HG03442 (cell line): ENCODE results near the gene CFAP299.
"Not testable (repeated sequence)": the region's sequence is repeated elsewhere in the genome, so short reads cannot be mapped to it uniquely, and the experiment has no call there.

Source experiments
- ATAC-seq: cut with Tn5 transposase; IDR thresholded peaks from one replicate; pipeline ENCODE4 v1.9.1; 2021; ENCODE audit warnings: mild to moderate bottlenecking, moderate library complexity; ENCODE audit not compliant: unreplicated experiment

CFAP299 gene

DNA sequence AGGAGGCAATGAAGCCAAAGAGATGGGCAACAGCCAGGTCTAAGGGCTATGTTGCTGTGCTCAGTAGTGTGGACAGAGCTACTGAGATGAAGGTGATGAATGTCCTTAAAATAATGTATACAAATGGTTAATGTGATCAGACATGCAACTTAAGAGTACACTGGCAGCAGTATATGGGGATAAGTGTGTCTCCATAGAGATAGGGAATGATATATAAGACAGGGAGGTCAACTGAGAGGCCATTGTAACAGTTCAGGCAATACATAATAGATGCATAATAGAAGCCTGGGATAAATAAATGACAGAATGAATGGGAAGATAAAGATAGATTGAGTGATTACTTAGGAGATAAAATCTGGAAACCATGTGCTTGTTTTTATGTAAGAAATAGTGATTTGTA is 250.0 kb downstream of the CFAP299 start:
- ATAC-seq: no peak

DNA sequence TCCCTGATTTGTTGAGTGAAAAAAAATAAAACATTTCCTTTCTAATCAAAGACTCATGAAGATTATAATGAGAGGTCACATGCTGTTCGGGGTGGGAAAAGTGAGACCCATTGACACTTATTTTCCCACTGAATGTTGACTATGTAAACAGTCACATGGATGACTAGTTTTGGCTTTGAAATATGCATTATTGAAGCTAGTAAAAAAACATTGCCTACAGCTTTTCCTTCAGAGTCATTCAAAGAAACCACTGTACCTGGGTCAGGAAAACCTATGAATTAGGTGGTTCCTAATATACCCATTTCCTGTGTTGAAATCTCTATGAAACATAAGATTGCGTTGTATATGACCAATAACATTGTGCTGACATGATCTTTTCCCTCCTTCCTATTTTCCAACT is 251.2 kb downstream of the CFAP299 start:
- no peak for ATAC-seq

DNA sequence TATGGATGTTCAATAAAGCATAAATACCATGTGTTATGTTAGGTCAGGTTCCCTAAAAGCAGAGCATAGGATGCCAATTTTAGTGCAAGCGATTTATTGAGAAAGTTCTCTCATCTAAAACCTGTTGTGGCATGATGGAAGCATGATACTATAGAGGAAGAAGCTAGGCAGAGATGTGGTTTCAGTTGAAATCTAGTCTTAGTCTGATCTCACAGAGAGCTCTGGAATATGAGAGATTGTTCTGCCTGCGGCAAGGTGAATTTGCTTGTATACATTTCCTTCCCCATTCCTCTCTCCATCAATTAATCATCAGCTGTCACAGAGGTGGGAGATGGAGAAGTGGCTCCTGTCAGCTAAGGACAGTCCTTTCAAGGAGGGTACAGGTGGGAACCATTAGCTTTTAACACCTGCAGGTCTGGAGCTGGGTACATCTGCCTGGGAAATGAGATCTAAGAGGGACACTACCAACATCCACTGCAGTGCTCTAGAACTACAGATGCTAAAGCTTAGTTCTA is 252.4 kb downstream of the CFAP299 start:
- ATAC-seq: no peak

DNA sequence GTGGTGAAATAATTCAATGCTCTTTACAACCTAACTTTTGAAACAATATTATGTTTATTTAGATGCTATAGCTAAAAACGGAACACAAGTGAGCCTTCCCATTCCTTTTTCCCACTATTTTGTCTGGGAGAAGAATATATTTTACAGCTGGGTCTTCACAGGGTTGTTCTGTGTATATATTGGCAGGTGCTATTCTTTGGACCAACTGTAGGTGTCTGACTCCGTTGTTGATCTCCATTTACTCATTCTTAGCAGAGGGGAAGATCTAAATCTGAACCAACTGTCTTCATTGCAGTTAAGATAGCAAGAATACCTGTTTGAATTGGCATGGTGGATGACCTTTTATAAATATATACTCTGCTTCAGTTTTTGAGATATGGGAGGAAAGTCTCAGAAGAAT is 257.4 kb downstream of the CFAP299 start:
- ATAC-seq: peak; percentile 90

DNA sequence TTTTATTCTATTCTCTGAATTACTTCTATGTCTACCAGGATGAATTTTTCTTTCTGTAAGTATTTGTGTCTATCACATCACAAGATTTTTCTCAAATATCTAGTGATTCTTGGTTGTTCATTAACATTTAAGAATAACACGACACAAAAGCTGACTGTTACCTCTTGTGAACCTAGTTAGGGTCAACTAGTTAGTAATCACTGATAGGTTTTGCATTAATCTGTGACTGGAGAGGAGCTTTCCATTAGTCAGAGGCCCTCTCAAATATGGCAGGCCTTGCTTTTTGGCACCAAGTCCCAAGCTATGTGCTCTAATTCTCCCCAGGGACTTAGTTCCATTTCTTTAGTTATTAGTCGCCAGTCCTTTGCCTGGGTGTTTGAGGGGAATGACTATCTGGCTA is 259.2 kb downstream of the CFAP299 start:
- ATAC-seq: no peak

DNA sequence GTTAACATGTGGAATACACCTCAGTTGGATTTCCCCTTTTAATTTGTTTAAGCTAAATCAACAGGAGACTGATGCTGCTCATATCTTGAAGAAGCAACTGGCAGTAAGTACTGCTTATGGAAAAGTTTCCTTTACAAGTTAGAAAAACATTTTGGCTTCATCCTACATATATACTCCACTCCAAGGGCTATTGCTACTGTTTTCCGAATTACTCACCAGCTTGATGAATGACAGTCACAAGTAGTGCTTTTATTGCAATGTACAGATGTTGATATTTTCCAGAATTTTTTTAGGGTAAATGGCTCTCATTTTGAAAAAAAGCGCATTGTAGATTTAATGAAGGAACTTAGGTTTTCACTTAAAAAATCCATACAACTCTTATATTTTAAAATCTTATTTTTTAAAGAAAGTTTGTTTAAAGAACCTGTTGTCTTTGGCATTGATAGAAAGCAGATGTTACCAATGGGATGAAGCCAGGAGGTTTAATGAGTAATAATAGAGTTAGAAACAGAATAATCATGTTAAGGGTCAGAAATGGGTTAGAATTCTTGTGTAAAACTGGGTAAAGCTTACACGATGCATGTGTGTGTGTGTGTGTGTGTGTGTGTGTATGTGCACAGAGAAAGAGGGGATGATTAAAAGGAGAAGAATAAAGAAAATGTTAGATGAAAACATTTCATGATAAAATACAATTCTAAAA is 272.9 kb downstream of the CFAP299 start:
- no peak for ATAC-seq

DNA sequence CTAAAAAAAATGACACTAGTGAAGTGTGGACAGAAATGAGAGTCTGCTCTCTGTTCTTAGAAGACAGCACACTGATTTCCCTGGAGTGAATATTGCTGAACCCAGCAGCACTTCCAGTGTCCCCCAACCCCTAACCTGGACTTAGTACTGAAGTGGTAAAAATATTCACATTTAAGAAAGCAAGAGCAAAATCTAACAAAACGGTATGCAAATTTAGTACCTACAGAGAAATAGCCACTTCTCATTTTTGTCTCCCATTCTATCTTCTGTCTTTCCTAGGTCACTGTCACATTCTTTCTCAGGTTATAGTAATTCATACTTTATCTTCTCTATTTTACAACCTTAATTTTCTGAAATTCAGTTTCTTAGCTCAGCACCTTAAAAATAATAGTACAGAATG is 274.7 kb downstream of the CFAP299 start:
- ATAC-seq: no peak

DNA sequence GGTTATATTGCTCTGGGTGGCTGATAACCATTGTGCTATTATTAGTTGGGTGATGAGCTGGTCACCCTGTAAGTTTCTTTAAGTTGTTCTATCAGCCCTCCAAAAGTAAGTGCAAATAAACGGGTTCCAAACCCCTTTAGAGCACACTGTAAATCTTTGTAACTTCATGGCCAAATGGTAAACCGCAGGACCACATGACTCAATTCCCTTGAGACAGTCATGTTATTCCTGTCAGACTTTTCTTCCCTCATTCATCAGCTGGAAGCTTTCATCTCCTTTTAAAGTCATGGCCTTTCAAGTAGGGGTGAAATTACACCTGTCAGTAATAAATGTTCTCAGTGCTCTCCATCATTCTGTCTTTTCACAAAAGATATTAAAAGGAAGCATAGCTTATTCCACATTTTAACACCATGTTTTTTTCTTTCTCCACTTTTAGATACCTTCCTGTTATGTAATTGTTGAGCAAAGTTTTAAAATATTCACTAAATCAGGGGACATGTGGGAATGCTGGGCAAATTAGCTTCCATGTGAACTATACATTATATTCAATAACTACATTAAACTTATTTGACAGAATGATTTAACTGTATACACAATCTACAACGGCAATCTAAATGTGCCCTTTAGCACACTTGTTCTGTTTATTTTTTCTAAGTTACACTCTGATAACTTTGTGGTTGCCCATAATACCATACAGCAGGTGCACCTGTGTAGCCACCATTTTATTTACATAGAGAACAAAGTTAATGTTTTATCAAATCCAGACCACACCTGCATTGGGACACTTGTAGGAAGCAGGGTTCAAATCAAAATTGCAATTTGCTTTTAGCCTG is 275.5 kb downstream of the CFAP299 start:
- peak; percentile 92 for ATAC-seq

DNA sequence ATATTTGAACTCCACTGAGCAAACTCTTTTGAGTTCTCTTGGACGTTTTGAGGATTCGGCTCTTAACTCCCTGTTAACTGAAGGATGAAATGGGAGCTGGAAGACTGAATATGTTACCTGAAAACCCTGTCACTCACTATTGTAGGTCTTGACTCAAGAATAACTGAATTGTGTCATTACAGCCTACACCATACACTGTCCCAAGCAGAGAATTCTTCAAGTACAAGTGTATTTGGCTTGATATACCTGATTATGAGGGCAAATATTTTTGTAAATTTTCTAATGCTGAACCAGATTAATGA is 276.1 kb downstream of the CFAP299 start:
- ATAC-seq: peak; percentile 1

DNA sequence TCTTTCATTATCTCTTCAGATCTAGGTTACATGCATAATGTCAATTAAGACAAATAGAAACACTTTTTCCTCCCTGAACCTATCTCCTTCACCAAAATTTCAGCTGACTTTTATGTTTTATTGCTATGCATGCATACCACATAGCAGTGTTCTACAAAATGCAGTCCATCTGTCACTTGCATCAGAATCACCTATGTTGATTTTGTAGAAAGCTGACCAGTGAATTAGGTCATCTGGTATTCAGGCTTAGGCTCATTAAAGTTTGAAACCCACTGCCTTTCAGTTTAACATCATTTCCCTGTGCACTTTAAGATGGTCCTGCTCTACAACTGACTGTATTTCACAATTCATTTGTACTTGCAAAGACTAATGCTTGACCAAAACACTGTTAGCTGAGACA is 277.9 kb downstream of the CFAP299 start:
- no peak for ATAC-seq

DNA sequence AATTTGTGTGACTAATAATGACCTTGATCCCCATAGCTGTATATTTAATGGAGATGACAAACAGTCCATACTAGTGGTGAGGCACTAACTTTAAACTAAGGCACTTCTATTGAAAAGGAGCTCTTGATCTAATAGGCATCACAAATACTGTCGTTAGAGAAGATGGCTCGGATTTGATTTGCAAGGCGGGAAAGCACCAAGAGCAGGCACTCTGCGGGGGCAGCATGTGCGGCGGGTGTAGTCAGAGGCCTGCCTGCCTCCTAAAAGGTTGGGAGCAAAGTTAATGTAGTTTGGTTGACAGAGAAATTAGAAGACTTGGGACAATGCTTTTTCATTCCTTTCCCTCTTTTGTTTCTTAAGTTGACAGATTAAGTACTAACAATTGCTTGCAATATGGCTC is 278.8 kb downstream of the CFAP299 start:
- ATAC-seq: no peak

DNA sequence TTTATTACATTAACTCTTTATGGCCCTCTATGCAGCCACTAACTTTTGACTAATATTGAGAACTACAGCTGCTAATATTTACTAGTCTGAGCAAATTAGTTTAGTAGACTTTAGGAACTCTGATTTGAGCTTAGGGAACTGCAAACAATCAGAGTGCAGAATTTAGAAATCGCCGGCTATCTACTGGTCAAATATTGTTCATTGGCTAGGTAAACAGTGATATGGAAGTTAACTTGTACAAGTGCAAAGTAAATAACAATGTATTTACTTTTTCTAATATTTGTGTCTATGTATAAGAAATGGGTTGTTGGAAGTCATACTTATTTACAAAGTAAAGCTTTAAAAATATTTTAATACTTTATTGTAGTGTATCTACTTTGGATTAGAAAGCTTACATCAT is 279.6 kb downstream of the CFAP299 start:
- ATAC-seq: no peak

DNA sequence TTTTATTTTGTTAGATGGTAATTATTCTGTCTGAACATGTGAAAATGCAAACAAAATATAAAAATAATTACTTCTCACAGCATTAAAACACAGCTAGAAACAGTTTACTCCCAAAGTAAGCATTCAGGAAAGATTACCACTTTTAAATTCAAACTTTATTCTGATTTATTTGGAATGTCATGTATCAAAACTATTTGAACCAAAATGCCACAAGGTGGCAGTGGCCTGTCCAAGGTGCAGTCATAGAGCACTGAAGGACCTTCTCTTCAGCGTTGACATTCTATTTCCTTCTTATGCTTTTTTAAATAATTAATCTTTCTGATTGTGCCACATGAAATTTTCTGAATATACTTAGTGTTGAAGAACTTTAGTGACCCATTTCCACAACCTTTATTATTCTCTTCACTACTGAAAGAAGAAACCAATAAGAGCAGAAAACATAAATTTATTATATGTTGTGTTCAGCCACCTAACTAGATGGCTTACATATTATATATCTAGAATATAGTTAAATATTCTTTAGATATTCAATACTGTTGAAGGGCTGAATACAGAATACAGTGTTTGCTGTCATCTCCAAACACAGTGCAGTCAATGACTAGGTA is 283.6 kb downstream of the CFAP299 start:
- ATAC-seq: no peak

DNA sequence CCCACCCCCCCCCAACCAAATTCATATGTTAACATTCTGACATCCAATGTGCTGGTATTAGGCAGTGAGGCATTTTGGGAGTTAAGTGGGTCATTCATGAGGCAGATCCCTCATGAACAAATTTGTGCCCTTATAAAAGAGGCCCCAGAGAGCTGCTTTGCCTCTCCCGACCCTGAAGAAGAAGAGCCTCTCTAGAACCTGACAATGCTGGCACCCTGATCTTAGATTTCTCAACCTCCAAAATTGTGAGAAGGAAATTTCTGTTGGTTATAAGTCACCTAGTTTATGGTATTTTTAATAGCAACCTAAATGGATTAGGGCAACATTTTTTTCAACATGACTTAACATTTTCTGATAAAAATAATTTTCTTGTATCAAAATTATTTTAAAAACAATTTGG is 296.3 kb downstream of the CFAP299 start:
- ATAC-seq: no peak

DNA sequence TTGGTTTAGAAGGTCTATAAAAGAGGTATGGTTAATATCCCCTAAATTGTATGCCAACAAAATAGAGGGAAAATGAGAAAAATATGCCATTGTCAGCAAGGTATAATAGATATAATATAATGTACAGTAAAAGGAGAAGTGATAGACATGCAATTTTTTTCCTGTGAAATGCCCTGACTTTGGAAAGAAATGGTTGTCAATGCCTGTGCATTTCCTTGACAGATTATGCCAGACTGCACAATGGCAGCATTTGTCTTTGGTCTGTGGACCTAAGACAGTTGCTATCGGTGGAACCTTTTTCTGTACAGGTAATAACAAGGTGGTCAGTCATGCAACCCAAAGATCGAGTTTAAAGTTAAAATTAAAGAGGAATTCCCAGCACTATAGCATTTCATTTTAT is 301.7 kb downstream of the CFAP299 start:
- ATAC-seq: no peak

DNA sequence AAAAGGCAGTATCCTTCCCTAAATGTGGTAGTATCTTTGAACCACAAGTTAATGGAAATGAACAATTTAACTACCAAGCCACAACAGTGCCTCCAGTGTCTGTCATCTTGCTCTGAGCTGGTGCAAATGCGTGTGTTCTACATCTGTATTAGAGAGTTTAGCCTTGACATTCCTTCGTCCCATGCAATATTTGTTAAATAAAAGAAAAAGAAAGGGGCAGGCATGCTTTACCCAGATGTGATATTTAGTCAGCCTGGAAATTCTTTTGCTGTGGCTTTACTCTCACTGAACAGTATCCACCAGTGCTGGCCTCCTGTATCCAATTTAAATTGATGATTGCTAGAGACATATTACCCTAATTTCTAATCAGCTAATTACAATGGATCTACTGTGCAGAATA is 310.5 kb downstream of the CFAP299 start:
- no peak for ATAC-seq

DNA sequence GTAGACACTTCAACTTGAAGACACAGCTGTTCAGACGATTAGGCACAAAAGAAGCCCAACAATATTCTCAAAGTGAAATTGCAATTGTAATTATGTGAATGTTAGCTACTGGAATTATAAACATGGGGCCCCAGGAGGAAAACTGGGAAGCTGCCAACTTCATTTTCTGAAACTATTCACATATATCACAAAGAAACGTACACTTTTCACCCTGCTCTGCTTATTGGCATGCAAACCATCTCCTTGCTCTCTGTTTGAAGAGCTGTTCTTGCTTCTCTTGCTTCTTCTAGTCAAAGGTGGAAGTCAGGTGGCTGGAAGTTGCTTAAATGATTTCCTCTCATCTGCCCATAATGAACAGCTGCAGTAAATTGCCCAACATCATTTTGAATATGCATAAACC is 320.1 kb downstream of the CFAP299 start:
- ATAC-seq: no peak

DNA sequence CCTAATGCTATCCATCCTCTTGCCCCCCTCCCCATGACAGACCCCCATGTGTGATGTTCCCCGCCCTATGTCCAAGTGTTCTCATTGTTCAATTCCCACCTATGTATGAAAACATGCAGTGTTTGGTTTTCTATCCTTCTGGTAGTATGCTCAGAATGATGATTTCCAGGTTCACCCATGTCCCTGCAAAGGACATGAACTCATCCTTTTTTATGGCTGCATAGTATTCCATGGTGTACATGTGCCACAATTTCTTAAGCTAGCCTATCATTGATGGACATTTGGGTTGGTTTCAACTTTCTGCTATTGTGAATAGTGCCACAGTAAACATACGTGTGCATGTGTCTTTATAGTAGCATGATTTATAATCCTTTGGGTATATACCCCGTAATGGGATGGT is 334.6 kb downstream of the CFAP299 start:
- not testable (repeated sequence) for ATAC-seq

DNA sequence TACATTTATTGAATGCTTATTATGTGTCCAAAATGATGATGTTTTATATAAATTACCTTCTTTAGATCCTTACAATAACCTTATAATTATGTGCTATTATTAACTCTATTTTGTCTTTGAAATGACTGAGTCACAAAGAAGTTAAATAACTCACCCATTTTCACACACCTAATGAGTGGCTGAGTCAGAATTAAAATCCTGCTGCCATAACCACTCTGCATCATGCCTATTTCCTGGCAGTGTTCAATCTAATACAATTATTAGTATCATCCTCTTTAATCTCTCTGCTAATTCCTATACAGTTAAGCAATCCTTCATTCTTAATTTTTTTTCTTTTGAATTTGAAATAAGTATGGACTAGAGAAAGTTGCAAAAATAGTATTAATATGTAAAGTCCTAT is 342.9 kb downstream of the CFAP299 start:
- ATAC-seq: no peak

DNA sequence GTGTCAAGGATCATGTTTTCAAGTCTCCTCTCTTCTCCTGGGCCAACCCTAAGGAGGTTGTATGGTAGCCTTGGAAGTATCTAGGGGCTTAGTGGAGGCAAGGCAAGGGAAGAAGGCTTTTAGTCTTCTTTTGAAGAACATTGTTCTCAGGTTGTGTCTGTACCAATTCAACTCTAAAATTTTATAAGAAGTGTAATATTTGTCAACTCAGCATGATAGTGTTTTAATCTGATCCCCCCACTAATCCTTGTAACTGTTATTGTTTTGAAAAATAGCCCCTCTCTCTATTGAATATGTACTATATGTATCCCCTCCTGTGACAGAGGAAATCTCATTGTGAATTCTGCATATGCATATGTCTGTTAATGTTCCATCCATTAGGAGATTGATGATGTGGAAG is 345.4 kb downstream of the CFAP299 start:
- ATAC-seq: no peak

DNA sequence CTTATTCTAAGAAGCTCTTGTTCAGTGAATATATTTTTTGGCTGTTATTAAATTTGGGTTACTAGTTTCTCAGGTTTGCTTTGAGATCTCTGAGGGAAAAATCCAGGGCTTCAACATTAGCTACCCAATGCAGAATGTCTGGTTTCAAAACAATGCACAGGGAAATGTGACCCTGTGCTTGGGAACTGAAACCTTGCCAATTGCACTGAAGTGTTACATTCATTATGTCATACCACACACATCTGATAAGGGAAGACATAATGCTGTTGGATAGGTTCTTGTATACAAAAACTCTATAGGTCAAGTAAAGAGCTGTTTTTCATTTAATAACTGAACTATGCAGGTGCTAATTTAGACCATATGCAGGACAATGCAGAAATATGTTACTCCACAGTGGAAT is 349.7 kb downstream of the CFAP299 start:
- ATAC-seq: no peak

DNA sequence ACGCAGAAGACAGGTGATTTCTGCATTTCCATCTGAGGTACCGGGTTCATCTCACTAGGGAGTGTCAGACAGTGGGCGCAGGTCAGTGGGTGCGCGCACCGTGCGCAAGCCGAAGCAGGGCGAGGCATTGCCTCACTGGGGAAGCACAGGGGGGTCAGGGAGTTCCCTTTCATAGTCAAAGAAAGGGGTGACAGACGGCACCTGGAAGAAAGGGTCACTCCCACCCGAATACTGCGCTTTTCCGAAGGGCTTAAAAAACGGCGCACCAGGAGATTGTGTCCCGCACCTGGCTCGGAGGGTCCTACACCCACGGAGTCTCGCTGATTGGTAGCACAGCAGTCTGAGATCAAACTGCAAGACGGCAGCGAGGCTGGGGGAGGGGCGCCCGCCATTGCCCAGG is 352.2 kb downstream of the CFAP299 start:
- not testable (repeated sequence) for ATAC-seq
